Stimulated activated naive CD4-positive, alpha-beta T cell (primary cell): ENCODE results near the gene CD6.
A peak's percentile ranks its signal among the peaks of the same experiment; 100 is the strongest.

Experiments used
- DNase-seq, 6 experiments: peaks; one replicate each; lab custom pipeline; 2025; lab: John Stamatoyannopoulos, UW

The CD6 gene

DNA sequence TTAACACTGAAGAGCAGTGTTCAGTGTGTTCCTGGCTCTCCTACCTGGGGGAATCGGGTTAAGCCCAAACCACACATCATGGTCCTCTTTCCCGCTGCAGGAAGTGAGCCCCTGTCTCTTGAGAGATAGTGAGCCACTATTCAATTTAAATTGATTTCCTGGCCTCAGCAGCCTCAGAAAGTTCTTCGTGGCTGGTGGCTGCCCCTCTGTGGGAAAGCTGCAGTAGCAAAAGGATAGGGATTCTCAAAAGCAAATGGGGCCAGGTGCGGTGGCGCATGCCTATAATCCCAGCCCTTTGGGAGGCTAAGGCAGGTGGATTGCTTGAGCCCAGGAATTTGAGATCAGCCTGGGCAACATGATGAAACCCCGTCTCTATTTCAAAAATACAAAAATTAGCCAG, 81.7 kb downstream of the CD6 start:
- DNase-seq = peak in 2 of 6 experiments; percentile 18 to 29

- DNase-seq = no peak
Measured at GRCh38 chr11:61054513-61054912, 83.0 kb downstream of the CD6 start.

- no peak for DNase-seq
Measured at GRCh38 chr11:61054927-61055562, 83.6 kb downstream of the CD6 start.

- DNase-seq = no peak
Measured at GRCh38 chr11:61055776-61056175, 84.3 kb downstream of the CD6 start.

- no peak for DNase-seq
Measured at GRCh38 chr11:61056571-61056970, 85.1 kb downstream of the CD6 start.

DNA sequence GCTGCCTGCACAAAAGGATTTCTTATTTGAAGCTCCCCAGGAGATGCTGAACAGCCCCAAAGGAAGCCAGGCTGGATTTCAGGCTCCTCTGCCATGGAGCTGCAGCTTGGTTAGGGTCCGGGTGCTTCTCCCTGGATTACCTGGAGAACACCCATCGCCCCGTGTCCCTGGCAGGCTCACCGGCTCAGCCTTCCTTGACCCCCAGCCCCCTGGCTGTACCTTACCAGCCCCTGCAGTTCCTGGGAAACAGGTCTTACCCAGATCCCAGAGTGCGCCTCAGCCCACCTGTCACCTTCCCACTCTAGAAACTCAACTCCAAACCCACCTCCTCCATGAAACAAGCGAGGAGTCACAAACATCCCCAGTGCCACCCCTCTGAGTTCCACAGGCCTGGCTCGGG, 85.5 kb downstream of the CD6 start:
- no peak for DNase-seq

GRCh38 chr11:61057615-61058014, 86.1 kb downstream of the CD6 start:
- DNase-seq = no peak

- no peak for DNase-seq
Measured at GRCh38 chr11:61058583-61059259, 87.2 kb downstream of the CD6 start.

GRCh38 chr11:61059260-61059752, 87.8 kb downstream of the CD6 start:
- DNase-seq = no peak

DNA sequence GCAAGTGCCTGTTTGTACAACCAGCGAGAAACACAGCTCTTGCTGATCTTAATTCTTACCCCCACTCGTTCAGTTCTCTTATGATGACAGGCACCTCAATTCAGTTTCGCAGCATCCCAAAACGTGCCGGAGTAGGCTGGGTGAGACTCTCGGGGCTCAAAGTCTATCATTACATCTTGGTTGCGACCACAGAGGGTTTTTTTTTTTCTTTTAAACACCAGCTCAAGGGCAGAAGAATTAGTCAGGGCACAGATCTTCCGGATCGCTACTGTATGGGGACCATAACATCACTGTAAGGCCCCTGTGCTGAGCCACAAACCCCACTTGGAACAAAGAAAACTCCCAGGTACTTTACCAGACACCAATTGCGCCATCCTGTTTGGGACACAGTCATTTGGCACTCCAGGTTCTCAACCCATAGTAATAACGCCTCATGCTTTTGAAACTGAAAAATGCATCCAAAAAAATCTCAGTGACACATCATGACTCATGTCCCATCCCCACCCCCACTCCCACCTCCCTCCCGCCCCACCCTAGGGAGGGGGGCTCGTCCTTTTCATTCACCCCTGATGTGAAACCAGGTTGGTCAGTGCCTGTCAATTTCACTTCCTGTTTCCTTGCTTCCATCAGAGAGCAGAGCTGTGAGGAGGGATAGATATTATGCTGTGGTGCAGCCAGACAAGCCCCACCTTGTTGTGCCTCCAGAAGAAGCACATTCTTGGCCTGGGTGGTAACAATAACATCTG, 89.8 kb downstream of the CD6 start:
- DNase-seq = peak; percentile 47 to 73 (median 54)

GRCh38 chr11:61062181-61062930, 90.9 kb downstream of the CD6 start:
- DNase-seq = no peak

DNA sequence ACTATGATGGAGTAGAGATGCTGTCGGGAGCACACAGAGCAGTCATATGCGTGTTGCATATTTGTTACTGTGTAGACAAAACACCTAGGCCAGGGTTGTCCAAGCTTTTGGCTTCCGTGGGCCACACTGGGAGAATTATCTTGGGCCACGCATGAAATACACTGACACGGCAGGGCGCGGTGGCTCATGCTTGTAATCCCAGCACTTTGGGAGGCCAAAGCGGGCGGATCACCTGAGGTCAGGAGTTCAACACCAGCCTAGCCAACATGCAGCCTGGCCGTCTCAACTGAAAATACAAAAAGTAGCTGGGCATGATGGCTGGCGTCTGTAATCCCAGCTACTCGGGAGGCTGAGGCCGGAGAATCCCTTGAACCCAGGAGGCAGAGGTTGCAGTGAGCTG, 93.8 kb downstream of the CD6 start:
- peak in 1 of 6 experiments; percentile 16 for DNase-seq

DNA sequence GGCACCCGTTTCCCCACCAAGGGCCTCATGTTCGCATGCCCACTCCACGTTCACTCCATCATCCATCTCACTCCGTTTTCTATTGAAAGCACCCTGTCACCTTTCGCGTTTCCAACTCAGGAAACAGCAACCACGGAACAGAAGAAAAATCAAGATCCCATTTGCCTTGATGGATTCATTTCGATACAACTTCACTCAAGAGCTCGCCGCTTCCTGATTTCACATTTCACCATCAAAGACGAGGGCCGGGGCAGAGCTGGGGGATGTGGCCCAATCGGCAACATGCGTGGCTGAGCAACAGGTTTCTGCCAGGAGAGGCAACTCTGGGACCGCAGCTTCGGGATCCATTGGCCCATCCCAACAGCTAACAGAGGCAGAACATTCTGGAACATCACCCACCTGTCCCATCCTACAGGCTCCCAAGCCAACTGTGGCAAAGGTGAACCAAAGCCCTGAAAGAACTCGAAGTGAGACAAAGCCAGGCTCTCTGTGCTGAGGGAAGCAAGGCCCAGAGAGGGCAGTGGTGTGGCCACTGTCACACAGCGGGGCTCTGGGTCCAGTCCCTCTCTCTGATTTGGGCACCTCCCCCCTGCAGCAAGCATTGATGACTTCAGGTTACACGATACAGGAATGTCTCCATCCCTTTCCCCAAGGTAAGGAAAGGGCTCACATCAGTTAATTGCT, 94.6 kb downstream of the CD6 start:
- DNase-seq = peak in 5 of 6 experiments; percentile 17 to 56 (median 29)

GRCh38 chr11:61066645-61067044, 95.2 kb downstream of the CD6 start:
- no peak for DNase-seq

DNA sequence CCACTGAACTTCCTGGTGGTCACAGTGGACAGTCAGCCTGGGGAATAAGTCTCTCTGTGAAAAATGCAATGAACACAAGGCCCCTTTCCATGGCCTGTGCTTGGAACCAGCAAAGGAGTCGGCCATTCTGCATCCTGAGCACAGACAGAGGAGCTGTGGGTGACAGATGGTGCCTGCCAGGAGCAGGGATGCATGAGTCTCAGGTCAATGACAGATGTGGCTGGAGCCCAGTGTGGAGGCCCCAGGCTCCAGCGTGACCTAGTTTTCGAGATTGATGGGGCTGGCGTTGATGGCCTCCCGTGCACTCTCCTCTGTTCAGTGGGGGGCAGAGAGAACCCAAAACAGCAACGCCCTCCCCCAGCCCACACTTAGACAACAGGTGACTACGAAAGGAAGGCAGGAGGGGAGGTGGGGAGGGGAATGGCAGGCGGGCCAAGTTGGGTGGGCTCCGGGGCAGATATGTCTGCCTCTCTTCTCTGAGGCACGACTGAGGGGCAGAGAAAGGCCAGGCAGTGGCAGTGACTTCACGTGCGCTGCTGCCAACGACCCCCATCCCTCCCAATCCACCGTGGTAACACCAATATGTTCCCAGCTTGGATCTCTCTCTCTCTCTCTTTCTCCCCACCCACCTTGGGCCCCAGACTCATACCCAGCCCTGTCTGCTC, 96.4 kb downstream of the CD6 start:
- no peak for DNase-seq

GRCh38 chr11:61068581-61068980, 97.1 kb downstream of the CD6 start:
- no peak for DNase-seq

DNA sequence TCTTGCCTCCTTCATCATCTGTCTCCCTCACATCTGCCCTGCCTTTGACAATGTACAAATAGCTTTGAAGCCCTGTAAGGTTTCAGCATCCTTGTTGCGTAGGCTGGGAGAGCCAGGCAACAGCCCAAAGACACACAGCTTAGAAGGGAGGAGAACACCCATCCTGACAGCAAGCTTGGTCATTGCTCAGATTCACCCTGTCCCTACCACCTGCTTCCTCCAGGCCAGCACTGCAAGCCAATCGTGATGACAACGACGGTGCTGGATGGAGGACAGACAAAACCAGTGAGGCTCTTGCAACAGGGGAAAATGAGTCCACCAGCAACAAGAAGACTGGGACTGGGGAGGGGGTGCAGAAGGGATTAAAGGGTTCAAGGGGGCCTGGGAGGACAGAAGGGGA, 97.9 kb downstream of the CD6 start:
- DNase-seq = no peak
